ENCODE results near the gene IQGAP2.

IQGAP2 gene

GRCh38 chr5:76487821-76488220, 84.7 kb downstream of the IQGAP2 start:
- H3K27me3 ChIP-seq (replicated peaks; ENCODE audit: control insufficient read depth, insufficient read depth, low read length): no peaks in the 10 kb centered on the region
- TF ChIP-seq CTCF (IDR thresholded peaks at IDR 0.05; ENCODE audit: insufficient read depth, low read length, poor library complexity, severe bottlenecking): no peak
- H3K36me3 ChIP-seq (ENCODE audit: control insufficient read depth, insufficient read depth, low read length): no peaks in the 10 kb centered on the region
- H3K4me3 ChIP-seq (replicated peaks; ENCODE audit: low read depth, low read length): no peak overlapping the region
- DNase-seq (ENCODE audit: extremely low read depth, insufficient read length): no peak

DNA sequence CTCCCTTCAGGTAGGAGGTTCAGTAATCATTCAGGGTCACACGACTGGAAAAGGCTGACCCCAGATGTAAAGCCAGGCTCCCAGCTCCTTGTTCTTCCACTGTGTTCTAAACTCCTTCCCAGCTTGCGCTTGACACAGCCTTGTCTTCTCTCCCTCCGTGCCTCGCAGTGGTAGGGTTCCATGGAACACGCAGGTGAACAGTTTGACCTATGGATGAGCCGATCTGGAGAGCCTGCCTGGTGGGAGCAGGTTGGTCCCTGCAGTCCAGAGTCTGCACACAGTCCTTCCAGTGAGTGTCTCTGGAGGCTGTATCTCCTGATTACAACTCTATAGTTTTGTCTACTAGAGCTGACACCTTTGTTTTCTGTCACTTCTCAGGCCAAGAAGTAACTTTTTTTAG, 85.9 kb downstream of the IQGAP2 start:
- H3K36me3 ChIP-seq (ENCODE audit: control insufficient read depth, insufficient read depth, low read length): no peaks in the 10 kb centered on the region
- H3K4me3 ChIP-seq (replicated peaks; ENCODE audit: low read depth, low read length): no peak overlapping the region
- DNase-seq (ENCODE audit: extremely low read depth, insufficient read length): no peak
- TF ChIP-seq CTCF (IDR thresholded peaks at IDR 0.05; ENCODE audit: insufficient read depth, low read length, poor library complexity, severe bottlenecking): no peak
- H3K27me3 ChIP-seq (replicated peaks; ENCODE audit: control insufficient read depth, insufficient read depth, low read length): no peaks in the 10 kb centered on the region

DNA sequence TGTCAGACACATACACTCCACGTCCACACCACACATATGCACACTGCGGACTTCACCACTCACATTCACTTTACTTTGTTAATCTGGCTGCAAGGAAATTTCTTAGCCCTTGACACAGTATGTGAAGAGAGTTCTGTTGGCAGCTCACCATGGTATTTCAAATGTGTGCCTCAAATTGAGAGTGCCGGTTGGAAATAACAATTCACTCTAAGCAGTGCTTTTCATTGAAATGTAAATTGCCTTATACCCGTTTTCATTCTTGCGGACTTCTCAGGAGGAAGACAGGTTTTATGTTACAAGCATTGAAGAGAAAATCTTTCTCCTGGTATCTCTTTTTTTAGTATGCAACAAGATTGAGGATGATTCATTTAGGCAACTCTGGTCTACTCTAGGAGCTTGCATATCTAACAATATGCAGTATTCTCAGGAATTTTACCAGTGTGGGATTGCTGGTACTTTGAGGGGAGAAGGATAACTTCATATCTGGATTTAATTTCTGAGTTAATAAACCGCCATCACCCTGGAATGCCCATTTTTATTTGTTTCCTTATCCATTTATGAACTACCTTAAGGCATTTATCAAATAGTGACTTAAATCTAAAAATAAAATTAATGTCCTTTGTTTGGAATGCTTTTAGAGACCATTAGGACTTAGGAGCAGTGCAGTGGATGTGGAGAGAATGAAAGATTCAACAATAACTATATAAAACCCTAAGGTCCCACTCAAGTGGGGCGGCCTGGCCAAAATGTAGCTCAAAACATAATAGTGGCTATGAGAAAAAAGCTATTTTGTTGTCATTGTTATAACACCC, 87.0 kb downstream of the IQGAP2 start:
- no peak for TF ChIP-seq CTCF (IDR thresholded peaks at IDR 0.05; ENCODE audit: insufficient read depth, low read length, poor library complexity, severe bottlenecking)
- Histone ChIP-seq H3K27me3 (replicated peaks; ENCODE audit: control insufficient read depth, insufficient read depth, low read length) (no peaks in the 10 kb centered on the region), H3K36me3 (ENCODE audit: control insufficient read depth, insufficient read depth, low read length) (no peaks in the 10 kb centered on the region), H3K4me3 (replicated peaks; ENCODE audit: low read depth, low read length) (no peak overlapping the region)
- DNase-seq (ENCODE audit: extremely low read depth, insufficient read length): no peak

DNA sequence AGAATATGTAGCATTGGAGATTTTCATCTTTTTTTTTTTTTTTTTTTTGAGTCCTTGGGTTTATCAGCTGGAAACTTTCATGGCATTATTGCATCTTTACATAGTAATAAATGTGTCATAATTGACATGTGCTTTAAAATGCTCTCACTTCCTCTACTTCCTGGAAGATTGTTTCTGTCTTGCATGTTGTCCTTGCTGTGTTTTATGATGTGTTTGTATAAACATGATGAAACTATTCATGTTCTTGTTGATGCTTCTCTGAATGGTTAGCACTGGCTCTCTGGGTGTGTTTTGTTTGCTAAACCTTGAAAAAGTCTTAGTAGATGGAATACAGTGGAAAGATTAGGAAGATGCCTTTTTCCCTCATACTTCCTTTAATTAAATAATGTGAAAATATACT, 87.9 kb downstream of the IQGAP2 start:
- DNase-seq (ENCODE audit: extremely low read depth, insufficient read length): no peak
- TF ChIP-seq CTCF (IDR thresholded peaks at IDR 0.05; ENCODE audit: insufficient read depth, low read length, poor library complexity, severe bottlenecking): no peak
- Histone ChIP-seq H3K36me3 (ENCODE audit: control insufficient read depth, insufficient read depth, low read length) (no peaks in the 10 kb centered on the region), H3K4me3 (replicated peaks; ENCODE audit: low read depth, low read length) (no peak overlapping the region), H3K27me3 (replicated peaks; ENCODE audit: control insufficient read depth, insufficient read depth, low read length) (no peaks in the 10 kb centered on the region)

- TF ChIP-seq CTCF (IDR thresholded peaks at IDR 0.05; ENCODE audit: insufficient read depth, low read length, poor library complexity, severe bottlenecking): no peak
- H3K27me3 ChIP-seq (replicated peaks; ENCODE audit: control insufficient read depth, insufficient read depth, low read length): no peaks in the 10 kb centered on the region
Measured at GRCh38 chr5:76492819-76493189, 89.7 kb downstream of the IQGAP2 start.

More at GRCh38 chr5:76492819-76493189, 89.7 kb downstream of the IQGAP2 start:
- DNase-seq (ENCODE audit: extremely low read depth, insufficient read length): no peak
- H3K36me3 ChIP-seq (ENCODE audit: control insufficient read depth, insufficient read depth, low read length): no peaks in the 10 kb centered on the region
- no peak overlapping the region for H3K4me3 ChIP-seq (replicated peaks; ENCODE audit: low read depth, low read length)

Data from GM06990 (cell line).